Memory B cell (primary cell): ENCODE measurements around the gene PSEN1.
"Not testable (repeated sequence)": the region's sequence is repeated elsewhere in the genome, so short reads cannot be mapped to it uniquely, and the experiment has no call there.

Experiments
- ATAC-seq: fragments of 150-1000 bp; cut with Tn5 transposase; 2 replicates; pipeline ENCODE4 v1.10.0; 2021; ENCODE audit warnings: low read depth, mild to moderate bottlenecking, moderate library complexity
- DNase-seq, 2 donors: peaks; one replicate each; pipeline ENCODE4 v3.0.0; 2022; ENCODE audit warnings: low spot score in 2 of 2
- H3K27ac Mint-ChIP-seq: one replicate; pipeline ENCODE4 v1.8.0; 2022; ENCODE audit warnings: mild to moderate bottlenecking, moderate library complexity, mixed read lengths
- H3K27me3 Mint-ChIP-seq: one replicate; pipeline ENCODE4 v1.8.0; 2022; ENCODE audit warnings: mixed read lengths
- H3K36me3 Mint-ChIP-seq: one replicate; pipeline ENCODE4 v1.8.0; 2022; ENCODE audit warnings: mild to moderate bottlenecking, mixed read lengths
- H3K4me1 Mint-ChIP-seq: one replicate; pipeline ENCODE4 v1.8.0; 2022; ENCODE audit warnings: mixed read lengths
- H3K4me3 Mint-ChIP-seq: one replicate; pipeline ENCODE4 v1.8.0; 2022; ENCODE audit warnings: mild to moderate bottlenecking, moderate library complexity, mixed read lengths
- H3K9me3 Mint-ChIP-seq: one replicate; pipeline ENCODE4 v1.8.0; 2022; ENCODE audit warnings: mixed read lengths

PSEN1 gene

GRCh38 chr14:73142216-73142615, 5.9 kb downstream of the PSEN1 start:
- H3K4me1 Mint-ChIP-seq = peaks cover 26% of the 10 kb centered on the region
- H3K9me3 Mint-ChIP-seq = no peaks in the 10 kb centered on the region
- H3K27me3 Mint-ChIP-seq = no peaks in the 10 kb centered on the region
- peak overlapping the region; percentile 65 for H3K27ac Mint-ChIP-seq
- peaks cover 11% of the 10 kb centered on the region for H3K36me3 Mint-ChIP-seq
- DNase-seq (no peak), ATAC-seq (no peak)
- no peak overlapping the region for H3K4me3 Mint-ChIP-seq

- no peak overlapping the region for H3K4me3 Mint-ChIP-seq
- peaks cover 22% of the 10 kb centered on the region for H3K4me1 Mint-ChIP-seq
- ATAC-seq (no peak), DNase-seq (no peak)
- H3K36me3 Mint-ChIP-seq = peaks cover 8% of the 10 kb centered on the region
- no peaks in the 10 kb centered on the region for H3K27me3 Mint-ChIP-seq
- no peaks in the 10 kb centered on the region for H3K9me3 Mint-ChIP-seq
- peak overlapping the region; percentile 65 for H3K27ac Mint-ChIP-seq
Measured at GRCh38 chr14:73143003-73143402, 6.7 kb downstream of the PSEN1 start.

- Mint-ChIP-seq H3K9me3 (no peaks in the 10 kb centered on the region), H3K4me1 (peaks cover 22% of the 10 kb centered on the region), H3K4me3 (no peak overlapping the region), H3K36me3 (peaks cover 10% of the 10 kb centered on the region), H3K27me3 (no peaks in the 10 kb centered on the region), H3K27ac (peak overlapping the region; percentile 65)
- no peak for ATAC-seq
- DNase-seq = no peak
Measured at GRCh38 chr14:73143617-73144016, 7.3 kb downstream of the PSEN1 start.

GRCh38 chr14:73145371-73145770, 9.1 kb downstream of the PSEN1 start:
- DNase-seq (no peak), ATAC-seq (no peak)
- Mint-ChIP-seq H3K36me3 (peaks cover 15% of the 10 kb centered on the region), H3K4me3 (no peak overlapping the region), H3K4me1 (peaks cover 22% of the 10 kb centered on the region), H3K9me3 (no peaks in the 10 kb centered on the region), H3K27me3 (no peaks in the 10 kb centered on the region), H3K27ac (no peak overlapping the region)

- no peak for ATAC-seq
- Mint-ChIP-seq H3K27me3 (no peaks in the 10 kb centered on the region), H3K4me1 (peaks cover 17% of the 10 kb centered on the region), H3K27ac (no peak overlapping the region), H3K9me3 (no peaks in the 10 kb centered on the region), H3K4me3 (no peak overlapping the region), H3K36me3 (peaks cover 14% of the 10 kb centered on the region)
- no peak for DNase-seq
Measured at GRCh38 chr14:73146111-73146510, 9.8 kb downstream of the PSEN1 start.

- no peaks in the 10 kb centered on the region for H3K27me3 Mint-ChIP-seq
- no peak for ATAC-seq
- H3K27ac Mint-ChIP-seq = no peak overlapping the region
Measured at GRCh38 chr14:73149753-73150152, 13.4 kb downstream of the PSEN1 start.

GRCh38 chr14:73153272-73153671, 17.0 kb downstream of the PSEN1 start:
- no peaks in the 10 kb centered on the region for H3K9me3 Mint-ChIP-seq
- no peak overlapping the region for H3K27ac Mint-ChIP-seq
- H3K4me3 Mint-ChIP-seq = no peak overlapping the region
- no peaks in the 10 kb centered on the region for H3K27me3 Mint-ChIP-seq
- peaks cover 16% of the 10 kb centered on the region for H3K36me3 Mint-ChIP-seq
- DNase-seq (no peak), ATAC-seq (no peak)
- peaks cover 2% of the 10 kb centered on the region for H3K4me1 Mint-ChIP-seq

More at GRCh38 chr14:73149753-73150152, 13.4 kb downstream of the PSEN1 start:
- DNase-seq = no peak
- Mint-ChIP-seq H3K4me1 (peaks cover 8% of the 10 kb centered on the region), H3K36me3 (peaks cover 15% of the 10 kb centered on the region), H3K4me3 (no peak overlapping the region), H3K9me3 (no peaks in the 10 kb centered on the region)

- no peak for DNase-seq
- H3K9me3 Mint-ChIP-seq = no peaks in the 10 kb centered on the region
- H3K27me3 Mint-ChIP-seq = no peaks in the 10 kb centered on the region
- no peaks in the 10 kb centered on the region for H3K4me1 Mint-ChIP-seq
- no peak overlapping the region for H3K4me3 Mint-ChIP-seq
- H3K36me3 Mint-ChIP-seq = peaks cover 33% of the 10 kb centered on the region
- no peak for ATAC-seq
- no peak overlapping the region for H3K27ac Mint-ChIP-seq
Measured at GRCh38 chr14:73162251-73162650, 25.9 kb downstream of the PSEN1 start.

- ATAC-seq (no peak), DNase-seq (no peak)
- no peaks in the 10 kb centered on the region for H3K4me1 Mint-ChIP-seq
- no peak overlapping the region for H3K27ac Mint-ChIP-seq
- H3K27me3 Mint-ChIP-seq = no peaks in the 10 kb centered on the region
- peaks cover 35% of the 10 kb centered on the region for H3K36me3 Mint-ChIP-seq
- H3K9me3 Mint-ChIP-seq = no peaks in the 10 kb centered on the region
- H3K4me3 Mint-ChIP-seq = no peak overlapping the region
Measured at GRCh38 chr14:73166399-73166798, 30.1 kb downstream of the PSEN1 start.

- Mint-ChIP-seq H3K9me3 (no peaks in the 10 kb centered on the region), H3K27ac (peak overlapping the region; percentile 69), H3K36me3 (peaks cover 37% of the 10 kb centered on the region), H3K4me1 (no peaks in the 10 kb centered on the region), H3K4me3 (no peak overlapping the region), H3K27me3 (no peaks in the 10 kb centered on the region)
- ATAC-seq (no peak), DNase-seq (no peak)
Measured at GRCh38 chr14:73167727-73168126, 31.4 kb downstream of the PSEN1 start.

GRCh38 chr14:73168274-73168673, 32.0 kb downstream of the PSEN1 start:
- H3K4me1 Mint-ChIP-seq = peaks cover 2% of the 10 kb centered on the region
- DNase-seq = no peak
- no peak overlapping the region for H3K4me3 Mint-ChIP-seq
- H3K27ac Mint-ChIP-seq = no peak overlapping the region
- H3K9me3 Mint-ChIP-seq = no peaks in the 10 kb centered on the region
- ATAC-seq = no peak
- no peaks in the 10 kb centered on the region for H3K27me3 Mint-ChIP-seq
- peaks cover 40% of the 10 kb centered on the region for H3K36me3 Mint-ChIP-seq

GRCh38 chr14:73168691-73169090, 32.4 kb downstream of the PSEN1 start:
- Mint-ChIP-seq H3K27me3 (no peaks in the 10 kb centered on the region), H3K4me3 (no peak overlapping the region), H3K27ac (peak overlapping the region; percentile 28), H3K9me3 (no peaks in the 10 kb centered on the region), H3K4me1 (peaks cover 2% of the 10 kb centered on the region), H3K36me3 (peaks cover 39% of the 10 kb centered on the region)
- no peak for DNase-seq
- no peak for ATAC-seq

- not testable (repeated sequence) for ATAC-seq, H3K27ac Mint-ChIP-seq, H3K27me3 Mint-ChIP-seq, DNase-seq, H3K4me1 Mint-ChIP-seq, H3K9me3 Mint-ChIP-seq, H3K4me3 Mint-ChIP-seq
- peaks cover 39% of the 10 kb centered on the region for H3K36me3 Mint-ChIP-seq
Measured at GRCh38 chr14:73169855-73170254, 33.5 kb downstream of the PSEN1 start.

- H3K9me3 Mint-ChIP-seq = no peaks in the 10 kb centered on the region
- H3K27me3 Mint-ChIP-seq = no peaks in the 10 kb centered on the region
- no peak overlapping the region for H3K27ac Mint-ChIP-seq
- no peak for DNase-seq
- H3K4me3 Mint-ChIP-seq = no peak overlapping the region
- peaks cover 39% of the 10 kb centered on the region for H3K36me3 Mint-ChIP-seq
- ATAC-seq = no peak
- H3K4me1 Mint-ChIP-seq = peaks cover 2% of the 10 kb centered on the region
Measured at GRCh38 chr14:73170686-73171085, 34.4 kb downstream of the PSEN1 start.

- H3K9me3 Mint-ChIP-seq = no peaks in the 10 kb centered on the region
- H3K27me3 Mint-ChIP-seq = no peaks in the 10 kb centered on the region
- no peak for DNase-seq
- H3K4me3 Mint-ChIP-seq = no peak overlapping the region
- H3K27ac Mint-ChIP-seq = peak overlapping the region; percentile 62
- H3K36me3 Mint-ChIP-seq = peaks cover 41% of the 10 kb centered on the region
- no peak for ATAC-seq
- peaks cover 2% of the 10 kb centered on the region for H3K4me1 Mint-ChIP-seq
Measured at GRCh38 chr14:73172500-73172899, 36.2 kb downstream of the PSEN1 start.
